HEK293T (cell line): ENCODE results near the gene NGB.

ENCODE experiments used
- CTCF ChIA-PET: fragments of 350-600 bp; formaldehyde crosslinking; extraction: SDS; loops from one replicate; lab custom pipeline; 2021; ENCODE audit warnings: antibody characterized with exemption, inconsistent platforms; lab: Yijun Ruan, JAX
- POLR2A ChIA-PET: fragments of 350-600 bp; formaldehyde crosslinking; extraction: SDS; loops from one replicate; lab custom pipeline; 2020; ENCODE audit warnings: antibody characterized with exemption, inconsistent platforms; lab: Yijun Ruan, JAX
- DNase-seq: peaks from one replicate; pipeline ENCODE4 v3.0.0; 2012; ENCODE audit warnings: mixed read lengths; ENCODE audit errors: extremely low spot score
- ARNT ChIP-seq: fragments of 450-650 bp; IDR thresholded peaks from 2 replicates; pipeline ENCODE4 v1.6.1; 2017; ENCODE audit warnings: mild to moderate bottlenecking
- BHLHE40 ChIP-seq: fragments of 450-650 bp; IDR thresholded peaks from 2 replicates; pipeline ENCODE4 v1.6.1; 2016; ENCODE audit warnings: mild to moderate bottlenecking, moderate library complexity, borderline replicate concordance
- CTBP1 ChIP-seq: fragments of 450-650 bp; IDR thresholded peaks from 2 replicates; pipeline ENCODE4 v1.6.1; 2016; ENCODE audit warnings: borderline replicate concordance
- ELF4 ChIP-seq: fragments of 450-650 bp; IDR thresholded peaks from 2 replicates; pipeline ENCODE4 v1.6.1; 2017; ENCODE audit warnings: antibody characterized with exemption
- FOXA1 ChIP-seq: fragments of 450-650 bp; IDR thresholded peaks from 2 replicates; pipeline ENCODE4 v1.6.1; 2016; ENCODE audit warnings: mild to moderate bottlenecking
- FOXK2 ChIP-seq: fragments of 450-650 bp; IDR thresholded peaks from 2 replicates; pipeline ENCODE4 v1.6.1; 2016; ENCODE audit warnings: mild to moderate bottlenecking
- FOXM1 ChIP-seq: fragments of 450-650 bp; IDR thresholded peaks from 2 replicates; pipeline ENCODE4 v1.6.1; 2017; ENCODE audit warnings: mild to moderate bottlenecking, borderline replicate concordance
- HDGF ChIP-seq: fragments of 450-650 bp; IDR thresholded peaks from 2 replicates; pipeline ENCODE4 v1.6.1; 2017; ENCODE audit warnings: antibody characterized with exemption, borderline replicate concordance
- L3MBTL2 ChIP-seq: fragments of 450-650 bp; conservative IDR thresholded peaks from 2 replicates; pipeline ENCODE4 v1.6.1; 2016; ENCODE audit warnings: mild to moderate bottlenecking
- LEF1 ChIP-seq: fragments of 450-650 bp; IDR thresholded peaks from 2 replicates; pipeline ENCODE4 v1.6.1; 2017; ENCODE audit warnings: mild to moderate bottlenecking, borderline replicate concordance
- NFRKB ChIP-seq: fragments of 450-650 bp; IDR thresholded peaks from 2 replicates; pipeline ENCODE4 v1.6.1; 2016; ENCODE audit warnings: mild to moderate bottlenecking, moderate library complexity
- PKNOX1 ChIP-seq: fragments of 450-650 bp; IDR thresholded peaks from 2 replicates; pipeline ENCODE4 v1.6.1; 2016
- SP1 ChIP-seq: fragments of 450-650 bp; IDR thresholded peaks from 2 replicates; pipeline ENCODE4 v1.6.1; 2017
- SUZ12 ChIP-seq: fragments of 450-650 bp; IDR thresholded peaks from 2 replicates; pipeline ENCODE4 v1.6.1; 2016; ENCODE audit warnings: mild to moderate bottlenecking
- TARDBP ChIP-seq: fragments of 450-650 bp; IDR thresholded peaks from 2 replicates; pipeline ENCODE4 v1.6.1; 2016
- ZNF384 ChIP-seq: fragments of 450-650 bp; IDR thresholded peaks from 2 replicates; pipeline ENCODE4 v1.6.1; 2016

Gene NGB

GRCh38 chr14:77224212-77224611 is 46.8 kb downstream of the NGB start:
- CTCF ChIA-PET: interaction anchor here (1.1 kb wide), 1 partner anchor 13 kb away, joined by 4 read pairs; no protein-coding TSS in a partner anchor

GRCh38 chr14:77222546-77223225 is 48.3 kb downstream of the NGB start:
- POLR2A ChIA-PET: no interaction called here
- CTCF ChIA-PET: interaction anchor here (0.6 to 1.4 kb wide), 3 partner anchors 10 to 86 kb away, joined by 3 to 6 read pairs (median 5); no protein-coding TSS in a partner anchor
- TF ChIP-seq LEF1 (no peak), HDGF (no peak), ARNT (no peak), ZNF384 (no peak)
- DNase-seq: no peak

More at GRCh38 chr14:77224212-77224611, 46.8 kb downstream of the NGB start:
- TF ChIP-seq BHLHE40 (no peak), ARNT (no peak), TARDBP (no peak), FOXM1 (no peak), LEF1 (no peak), FOXK2 (no peak), ELF4 (no peak), FOXA1 (no peak)
- no peak for DNase-seq
- POLR2A ChIA-PET: no interaction called here

GRCh38 chr14:77221241-77221871 is 49.6 kb downstream of the NGB start:
- ChIA-PET POLR2A (no interaction called here), CTCF (interaction anchor here (1.0 to 1.4 kb wide), 2 partner anchors 8 to 70 kb away, joined by 5 to 6 read pairs; no protein-coding TSS in a partner anchor)
- TF ChIP-seq FOXM1 (no peak), HDGF (no peak), L3MBTL2 (no peak), BHLHE40 (no peak), SP1 (no peak), SUZ12 (no peak), ELF4 (no peak), ARNT (no peak)
- no peak for DNase-seq

GRCh38 chr14:77220246-77221017 is 50.6 kb downstream of the NGB start:
- ChIA-PET CTCF (no interaction called here), POLR2A (no interaction called here)
- no peak for TF ChIP-seq LEF1
- no peak for TF ChIP-seq PKNOX1
- no peak for TF ChIP-seq FOXM1
- TF ChIP-seq FOXA1: no peak
- no peak for TF ChIP-seq TARDBP
- TF ChIP-seq ELF4: no peak
- no peak for DNase-seq

GRCh38 chr14:77219591-77219990 is 51.4 kb downstream of the NGB start:
- no peak for DNase-seq
- POLR2A ChIA-PET: no interaction called here
- CTCF ChIA-PET: no interaction called here
- no peak for TF ChIP-seq ARNT
- no peak for TF ChIP-seq CTBP1
- TF ChIP-seq NFRKB: no peak

- ChIA-PET CTCF (interaction anchor here (0.9 kb wide), 1 partner anchor 65 kb away, joined by 3 read pairs; no protein-coding TSS in a partner anchor), POLR2A (no interaction called here)
- TF ChIP-seq SP1: no peak
- no peak for TF ChIP-seq HDGF
- TF ChIP-seq LEF1: no peak
- no peak for TF ChIP-seq L3MBTL2
- no peak for TF ChIP-seq ZNF384
- no peak for TF ChIP-seq CTBP1
- TF ChIP-seq PKNOX1: no peak
- no peak for TF ChIP-seq TARDBP
- no peak for TF ChIP-seq BHLHE40
- no peak for TF ChIP-seq SUZ12
- no peak for DNase-seq
Observed at GRCh38 chr14:77217551-77217950, 53.5 kb downstream of the NGB start.
